Breast epithelium (tissue), 3 donors: ENCODE results near the gene OR1D5.

Experiments
- CTCF ChIP-seq, 3 donors: fragments of 450-650 bp; IDR thresholded peaks; one replicate each; pipeline ENCODE4 v1.5.1; 2016 to 2017; ENCODE audit warnings: antibody characterized with exemption in 3 of 3, mild to moderate bottlenecking in 3 of 3, moderate library complexity in 3 of 3
- POLR2A ChIP-seq: fragments of 450-650 bp; IDR thresholded peaks from one replicate; pipeline ENCODE4 v1.6.1; 2016; ENCODE audit warnings: antibody characterized with exemption, mild to moderate bottlenecking, moderate library complexity

GRCh38 chr17:3049705-3050295, 13.6 kb downstream of the OR1D5 start:
- TF ChIP-seq POLR2A (no peak), CTCF (IDR thresholded peaks at IDR 0.05) (no peak)
